Thyroid gland (tissue), 4 donors: ENCODE data around the gene CSAD. TPM values are rescaled to one million over a fixed set of nuclear protein-coding genes. Genes with fewer than 3 reads are reported as not detected.
A peak's percentile ranks its signal among the peaks of the same experiment; 100 is the strongest.

ENCODE experiments used
- DNase-seq, 2 donors: peaks; one replicate each; pipeline ENCODE4 v3.0.0-alpha.2; 2019
- H3K27ac ChIP-seq, 3 donors: fragments of 200-600 bp; sonication (generic); 1 replicate in 2 of 3; 2 replicates in 1 of 3; pipeline ENCODE4 v1.5.1; 2016 to 2019; ENCODE audit warnings: mild to moderate bottlenecking in 1 of 3, moderate library complexity in 1 of 3
- H3K27me3 ChIP-seq: fragments of 200-600 bp; sonication (generic); one replicate; pipeline ENCODE4 v1.5.1; 2019
- H3K36me3 ChIP-seq, 2 donors: fragments of 200-600 bp; sonication (generic); one replicate each; pipeline ENCODE4 v1.5.1; 2016 to 2019
- H3K4me1 ChIP-seq, 2 donors: fragments of 200-600 bp; sonication (generic); one replicate each; pipeline ENCODE4 v1.5.1; 2017 to 2019
- H3K4me3 ChIP-seq, 3 donors: fragments of 200-600 bp; sonication (generic); replicated peaks in 1 of 3; 1 replicate in 2 of 3; 2 replicates in 1 of 3; pipeline ENCODE4 v1.5.1; 2016; ENCODE audit warnings: mild to moderate bottlenecking in 1 of 3
- H3K9me3 ChIP-seq: fragments of 200-600 bp; sonication (generic); one replicate; pipeline ENCODE4 v1.5.1; 2017
- POLR2A ChIP-seq, 2 donors: fragments of 450-650 bp; IDR thresholded peaks; one replicate each; pipeline ENCODE4 v1.6.1; 2017; ENCODE audit warnings: antibody characterized with exemption in 2 of 2, mild to moderate bottlenecking in 2 of 2, moderate library complexity in 1 of 2
- WGBS, 2 donors: methylation state at CpG; one replicate each; pipeline ENCODE4 v1.1.5; 2017; 5-methylcytosine and 5-hydroxymethylcytosine counted together
- intact Hi-C: fragments of 100-400 bp; cut with DNase I; formaldehyde crosslinking; loops from one replicate; pipeline ENCODE4 v1.15.1; 2023
- total RNA-seq, 4 donors: library from RNA; depleted of rRNA; stranded (reverse); fragments of >200 nt; gene quantifications; one replicate each; pipeline ENCODE4 v1.2.3, GENCODE V29; 2016
- TF ChIP-seq, protein P1 (sequence below), 6 experiments: fragments of 200-600 bp in 3 of 6; fragments of 450-650 bp in 3 of 6; sonication (generic) in 3 of 6; IDR thresholded peaks; one replicate each; pipeline ENCODE4 v1.5.1; 2016 to 2019; ENCODE audit warnings: antibody characterized with exemption in 6 of 6, mild to moderate bottlenecking in 2 of 6, inconsistent platforms in 1 of 6, moderate library complexity in 1 of 6

Gene CSAD
- total RNA-seq, 4 donors from 2014 or later, result 20.6 to 39.7 (median 25.2) TPM

DNA sequence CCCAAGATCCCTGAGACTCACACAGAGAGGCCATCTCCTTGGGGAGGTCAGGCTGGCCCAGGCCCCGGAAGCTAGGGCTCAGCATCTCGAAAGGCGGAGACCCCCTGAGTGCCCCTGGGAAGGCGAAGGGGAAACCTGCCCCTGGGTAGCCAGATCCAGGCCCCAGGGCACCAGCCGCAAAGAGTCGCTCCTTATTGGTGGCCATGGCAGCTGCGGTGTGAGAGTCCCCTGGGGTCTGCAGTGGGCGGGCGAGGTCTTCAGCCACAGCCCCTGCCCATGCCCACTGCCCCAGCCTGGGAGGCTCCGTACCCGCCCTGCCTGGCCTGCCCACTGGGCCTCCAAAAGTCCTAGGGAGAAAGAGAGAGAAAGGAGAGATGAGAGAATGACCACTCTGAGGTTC, 46.6 kb upstream of the CSAD start:
- WGBS, 2 donors, result 95 to 97% methylated on average over 4 to 11 of the region's 11 CpGs
- H3K36me3 ChIP-seq, result peaks cover 0 to 9% of the 10 kb centered on the region in 2 donors
- DNase-seq, result no peak
- no peaks in the 10 kb centered on the region for H3K27me3 ChIP-seq
- TF ChIP-seq, protein P1, sequence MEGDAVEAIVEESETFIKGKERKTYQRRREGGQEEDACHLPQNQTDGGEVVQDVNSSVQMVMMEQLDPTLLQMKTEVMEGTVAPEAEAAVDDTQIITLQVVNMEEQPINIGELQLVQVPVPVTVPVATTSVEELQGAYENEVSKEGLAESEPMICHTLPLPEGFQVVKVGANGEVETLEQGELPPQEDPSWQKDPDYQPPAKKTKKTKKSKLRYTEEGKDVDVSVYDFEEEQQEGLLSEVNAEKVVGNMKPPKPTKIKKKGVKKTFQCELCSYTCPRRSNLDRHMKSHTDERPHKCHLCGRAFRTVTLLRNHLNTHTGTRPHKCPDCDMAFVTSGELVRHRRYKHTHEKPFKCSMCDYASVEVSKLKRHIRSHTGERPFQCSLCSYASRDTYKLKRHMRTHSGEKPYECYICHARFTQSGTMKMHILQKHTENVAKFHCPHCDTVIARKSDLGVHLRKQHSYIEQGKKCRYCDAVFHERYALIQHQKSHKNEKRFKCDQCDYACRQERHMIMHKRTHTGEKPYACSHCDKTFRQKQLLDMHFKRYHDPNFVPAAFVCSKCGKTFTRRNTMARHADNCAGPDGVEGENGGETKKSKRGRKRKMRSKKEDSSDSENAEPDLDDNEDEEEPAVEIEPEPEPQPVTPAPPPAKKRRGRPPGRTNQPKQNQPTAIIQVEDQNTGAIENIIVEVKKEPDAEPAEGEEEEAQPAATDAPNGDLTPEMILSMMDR (IDR thresholded peaks at IDR 0.05), result no peak
- no peak for TF ChIP-seq POLR2A (IDR thresholded peaks at IDR 0.05)
- H3K4me1 ChIP-seq, result peaks cover 35 to 61% of the 10 kb centered on the region in 2 donors
- no peak overlapping the region for H3K27ac ChIP-seq
- no peak overlapping the region for H3K4me3 ChIP-seq
- intact Hi-C loops, result no loop called here
- no peaks in the 10 kb centered on the region for H3K9me3 ChIP-seq

DNA sequence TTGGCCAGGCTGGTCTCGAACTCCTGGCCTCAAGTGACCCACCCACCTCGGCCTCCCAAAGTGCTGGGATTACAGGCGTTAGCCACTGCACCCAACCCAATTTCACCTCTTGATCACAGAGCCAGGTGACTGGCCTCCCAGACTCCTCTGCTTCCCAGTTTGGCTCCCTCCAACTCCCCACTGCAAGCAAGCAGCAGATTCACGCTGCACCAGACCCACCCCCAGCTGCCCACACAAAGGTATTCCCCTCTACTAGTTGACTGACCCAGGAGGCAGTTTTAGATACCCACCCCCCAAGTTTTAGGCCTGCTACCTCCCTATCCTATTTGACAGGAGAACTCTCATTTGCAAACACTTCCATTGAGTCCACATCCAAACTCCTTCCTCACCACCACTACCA, 46.1 kb upstream of the CSAD start:
- DNase-seq, result no peak
- intact Hi-C loops, result no loop called here
- Histone ChIP-seq H3K27ac (no peak overlapping the region), H3K36me3 (peaks cover 0 to 9% of the 10 kb centered on the region in 2 donors), H3K27me3 (no peaks in the 10 kb centered on the region), H3K4me3 (no peak overlapping the region), H3K9me3 (no peaks in the 10 kb centered on the region), H3K4me1 (peaks cover 40 to 65% of the 10 kb centered on the region in 2 donors)
- WGBS, 2 donors, result 91 to 96% methylated on average over 4 of the region's 4 CpGs
- TF ChIP-seq, protein P1 (IDR thresholded peaks at IDR 0.05), result no peak
- no peak for TF ChIP-seq POLR2A (IDR thresholded peaks at IDR 0.05)

DNA sequence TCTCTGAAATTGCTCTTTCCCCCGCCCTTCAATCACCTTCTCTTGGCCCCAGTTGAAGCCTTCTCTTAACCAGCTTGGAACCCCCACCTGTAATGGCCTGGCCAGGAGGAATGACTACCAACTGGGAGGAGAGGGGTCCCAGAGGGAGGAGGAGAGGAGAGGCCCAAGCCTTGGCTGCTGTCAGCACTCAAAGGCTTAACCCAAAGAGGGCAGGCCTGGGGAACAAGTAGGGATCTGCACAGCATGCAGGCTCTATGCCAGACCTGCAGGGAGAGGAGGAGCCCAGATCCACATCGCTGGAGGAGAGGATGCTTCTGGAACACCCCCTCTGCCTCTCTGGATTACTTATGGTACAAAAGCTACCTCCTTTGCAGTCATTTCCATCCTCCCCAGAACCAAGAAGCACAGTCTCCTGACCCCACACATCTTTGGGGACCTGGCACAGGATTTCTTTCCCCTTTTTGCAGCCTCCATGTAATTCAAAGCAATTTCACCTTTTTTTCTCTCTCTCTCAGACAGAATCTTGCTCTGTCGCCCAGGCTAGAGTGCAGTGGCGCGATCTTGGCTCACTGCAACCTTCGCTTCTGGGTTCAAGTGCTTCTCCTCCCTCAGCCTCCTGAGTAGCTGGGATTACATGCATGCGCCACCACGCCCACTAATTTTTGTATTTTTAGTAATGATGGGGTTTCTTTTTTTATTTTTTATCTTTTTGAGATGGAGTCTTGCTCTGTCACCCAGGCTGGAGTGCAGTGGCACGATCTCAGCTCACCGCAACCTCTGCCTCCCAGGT, 45.1 kb upstream of the CSAD start:
- H3K9me3 ChIP-seq, result no peaks in the 10 kb centered on the region
- no peaks in the 10 kb centered on the region for H3K27me3 ChIP-seq
- DNase-seq, result no peak
- peaks cover 31 to 61% of the 10 kb centered on the region in 2 donors for H3K4me1 ChIP-seq
- H3K4me3 ChIP-seq, result no peak overlapping the region
- H3K27ac ChIP-seq, result peak overlapping the region in 1 of 3 donors; percentile 23
- WGBS, 2 donors, result 91 to 92% methylated on average over 10 of the region's 10 CpGs
- TF ChIP-seq POLR2A (IDR thresholded peaks at IDR 0.05), result no peak
- TF ChIP-seq, protein P1 (IDR thresholded peaks at IDR 0.05), result no peak
- peaks cover 0 to 9% of the 10 kb centered on the region in 2 donors for H3K36me3 ChIP-seq
- intact Hi-C loops, result no loop called here

DNA sequence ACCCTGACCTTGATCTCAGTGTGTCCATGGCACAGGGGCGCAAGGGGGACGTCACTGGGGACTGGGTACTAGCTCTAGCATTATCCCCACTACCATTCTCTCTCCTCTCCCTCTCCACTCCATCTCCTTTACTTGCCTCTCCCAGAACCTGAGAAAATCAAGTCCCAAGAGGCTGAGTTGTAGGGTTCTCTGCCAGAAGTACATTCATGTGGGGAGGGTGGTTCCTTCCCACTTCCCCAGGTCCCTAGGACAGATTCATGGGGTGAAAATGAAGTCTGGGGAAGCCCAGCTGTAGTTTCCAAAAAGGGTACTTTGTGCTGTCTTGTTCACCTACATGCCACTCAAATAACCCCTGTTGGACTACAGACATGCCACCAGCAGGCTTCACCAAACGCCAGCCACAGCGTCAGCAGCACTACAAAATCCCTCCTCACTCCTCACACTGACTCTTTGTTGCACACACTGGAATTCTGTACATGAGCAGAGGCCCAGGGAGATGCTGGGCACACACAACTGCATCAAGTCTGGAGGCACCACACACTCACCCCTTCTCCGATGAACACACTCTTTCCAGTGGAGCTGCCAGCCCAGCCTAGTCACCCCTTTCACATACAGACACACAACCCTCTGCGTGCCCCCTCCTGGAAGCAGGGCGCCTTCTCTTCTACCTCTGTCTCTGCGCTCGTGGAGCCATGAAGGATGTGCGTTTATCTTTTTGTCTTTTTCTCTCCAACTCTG, 44.3 kb upstream of the CSAD start:
- intact Hi-C loops, result no loop called here
- no peak for TF ChIP-seq POLR2A (IDR thresholded peaks at IDR 0.05)
- TF ChIP-seq, protein P1 (IDR thresholded peaks at IDR 0.05), result no peak

More for the DNA sequence above, 44.3 kb upstream of the CSAD start:
- no peak for DNase-seq
- no peaks in the 10 kb centered on the region for H3K27me3 ChIP-seq
- H3K4me1 ChIP-seq, result peaks cover 24 to 54% of the 10 kb centered on the region in 2 donors
- peak overlapping the region in 2 of 3 donors; percentile 38 to 98 for H3K27ac ChIP-seq
- H3K36me3 ChIP-seq, result peaks cover 0 to 9% of the 10 kb centered on the region in 2 donors
- 83 to 89% methylated on average over 10 of the region's 10 CpGs for WGBS, 2 donors
- H3K9me3 ChIP-seq, result no peaks in the 10 kb centered on the region
- no peak overlapping the region for H3K4me3 ChIP-seq
